Testis (tissue), 2 donors: ENCODE results near the gene ETFBKMT.

Source experiments
- CTCF ChIP-seq, 3 experiments: fragments of 450-650 bp in 2 of 3; fragments of 200-600 bp in 1 of 3; sonication (generic) in 1 of 3; IDR thresholded peaks; one replicate each; pipeline ENCODE4 v1.5.1; 2016 to 2019; ENCODE audit warnings: antibody characterized with exemption in 3 of 3, mild to moderate bottlenecking in 2 of 3, moderate library complexity in 1 of 3
- POLR2A ChIP-seq: fragments of 450-650 bp; IDR thresholded peaks from one replicate; pipeline ENCODE4 v1.6.1; 2017; ENCODE audit warnings: antibody characterized with exemption, mild to moderate bottlenecking, moderate library complexity

- TF ChIP-seq CTCF (IDR thresholded peaks at IDR 0.05), result no peak
- TF ChIP-seq POLR2A, result no peak
Observed at GRCh38 chr12:31618228-31619025, 41.1 kb upstream of the ETFBKMT start.
